ENCODE results near the gene RAPSN. TPM values are rescaled to one million over a fixed set of nuclear protein-coding genes. Genes with fewer than 3 reads are reported as not detected.

Gene RAPSN
- total RNA-seq, 2 donors from 2014 or later: 0.33 to 0.69 TPM

GRCh38 chr11:47396049-47396320 is 53.0 kb downstream of the RAPSN start:
- intact Hi-C loops (cut with DNase I): no loop called here
- DNase-seq (ENCODE audit: low spot score): no peak

- peak; percentile 76 for DNase-seq (ENCODE audit: low spot score)
- intact Hi-C loops (cut with DNase I): no loop called here
Measured at GRCh38 chr11:47395223-47396048, 53.5 kb downstream of the RAPSN start.

GRCh38 chr11:47394322-47395222 is 54.4 kb downstream of the RAPSN start:
- intact Hi-C loops (cut with DNase I): no loop called here
- DNase-seq (ENCODE audit: low spot score): peak; percentile 92

GRCh38 chr11:47394050-47394321 is 55.0 kb downstream of the RAPSN start:
- peak; percentile 82 for DNase-seq (ENCODE audit: low spot score)

GRCh38 chr11:47393163-47394049 is 55.5 kb downstream of the RAPSN start:
- DNase-seq (ENCODE audit: low spot score): peak; percentile 86
- intact Hi-C loops (cut with DNase I): no loop called here

More at GRCh38 chr11:47394050-47394321, 55.0 kb downstream of the RAPSN start:
- intact Hi-C loops (cut with DNase I): no loop called here

- DNase-seq (ENCODE audit: low spot score): peak; percentile 66
- intact Hi-C loops (cut with DNase I): no loop called here
Measured at GRCh38 chr11:47392546-47393162, 56.3 kb downstream of the RAPSN start.

- DNase-seq (ENCODE audit: low spot score): peak; percentile 81
Measured at GRCh38 chr11:47391711-47392432, 57.1 kb downstream of the RAPSN start.

GRCh38 chr11:47391077-47391583 is 57.8 kb downstream of the RAPSN start:
- peak; percentile 87 for DNase-seq (ENCODE audit: low spot score)
- intact Hi-C loops (cut with DNase I): no loop called here

More at GRCh38 chr11:47391711-47392432, 57.1 kb downstream of the RAPSN start:
- intact Hi-C loops (cut with DNase I): no loop called here

GRCh38 chr11:47390422-47390760 is 58.5 kb downstream of the RAPSN start:
- peak; percentile 47 for DNase-seq (ENCODE audit: low spot score)
- intact Hi-C loops (cut with DNase I): no loop called here

- DNase-seq (ENCODE audit: low spot score): peak; percentile 81
- intact Hi-C loops (cut with DNase I): no loop called here
Measured at GRCh38 chr11:47389577-47390421, 59.1 kb downstream of the RAPSN start.

- intact Hi-C loops (cut with DNase I): no loop called here
- DNase-seq (ENCODE audit: low spot score): peak; percentile 68
Measured at GRCh38 chr11:47388697-47389576, 60.0 kb downstream of the RAPSN start.

- intact Hi-C loops (cut with DNase I): no loop called here
- DNase-seq (ENCODE audit: low spot score): peak; percentile 77
Measured at GRCh38 chr11:47387944-47388696, 60.8 kb downstream of the RAPSN start.

Measured in posterior vena cava (tissue), 2 donors.